Ectodermal cell (in vitro differentiated cells): Measurements from ENCODE around the gene GAL3ST3.
"Not testable (repeated sequence)": the region's sequence is repeated elsewhere in the genome, so short reads cannot be mapped to it uniquely, and the experiment has no call there.

Experiments used
- H3K27ac ChIP-seq: 2 replicates; pipeline ENCODE4 v1.7.0; 2013; ENCODE audit warnings: mild to moderate bottlenecking, low read depth, low read length; ENCODE audit not compliant: insufficient read depth, poor library complexity, severe bottlenecking
- H3K27me3 ChIP-seq: 2 replicates; pipeline ENCODE4 v1.7.0; 2013; ENCODE audit warnings: mild to moderate bottlenecking, low read length; ENCODE audit not compliant: insufficient read depth, control insufficient read depth, poor library complexity, severe bottlenecking
- H3K36me3 ChIP-seq: one replicate; pipeline ENCODE4 v1.7.0; 2013; ENCODE audit warnings: low read length; ENCODE audit not compliant: control insufficient read depth, insufficient read depth
- H3K4me1 ChIP-seq: one replicate; pipeline ENCODE4 v1.7.0; 2013; ENCODE audit warnings: low read length; ENCODE audit not compliant: control insufficient read depth, insufficient read depth
- H3K4me3 ChIP-seq: 2 replicates; pipeline ENCODE4 v1.7.0; 2013; ENCODE audit warnings: low read depth, low read length, control low read depth; ENCODE audit not compliant: insufficient read depth
- H3K9me3 ChIP-seq: 2 replicates; pipeline ENCODE4 v1.7.0; 2013; ENCODE audit warnings: mild to moderate bottlenecking, low read length, moderate library complexity; ENCODE audit not compliant: control insufficient read depth
- WGBS, 2 experiments: methylation state at CpG; one replicate each; pipeline ENCODE4 v1.1.7; 2013; ENCODE audit warnings: missing lambda C conversion rate in 2 of 2; 5-methylcytosine and 5-hydroxymethylcytosine counted together

Gene GAL3ST3

GRCh38 chr11:66014804-66015453 is 34.0 kb downstream of the GAL3ST3 start:
- Histone ChIP-seq H3K27ac (no peak overlapping the region), H3K9me3 (no peaks in the 10 kb centered on the region), H3K36me3 (no peaks in the 10 kb centered on the region), H3K27me3 (peaks cover 15% of the 10 kb centered on the region), H3K4me3 (no peak overlapping the region), H3K4me1 (peaks cover 7% of the 10 kb centered on the region)
- 91 to 92% methylated on average over 6 of the region's 6 CpGs for WGBS, 2 experiments

- peaks cover 15% of the 10 kb centered on the region for H3K27me3 ChIP-seq
- no peak overlapping the region for H3K4me3 ChIP-seq
- peaks cover 7% of the 10 kb centered on the region for H3K4me1 ChIP-seq
- no peaks in the 10 kb centered on the region for H3K9me3 ChIP-seq
- H3K27ac ChIP-seq = no peak overlapping the region
- WGBS, 2 experiments = 85 to 86% methylated on average over 7 of the region's 7 CpGs
- no peaks in the 10 kb centered on the region for H3K36me3 ChIP-seq
These were observed 35.2 kb downstream of the GAL3ST3 start for GRCh38 chr11:66013762-66014100.

GRCh38 chr11:66012946-66013761 is 35.8 kb downstream of the GAL3ST3 start:
- Histone ChIP-seq H3K27me3 (peaks cover 15% of the 10 kb centered on the region), H3K4me1 (peaks cover 7% of the 10 kb centered on the region), H3K9me3 (no peaks in the 10 kb centered on the region), H3K4me3 (no peak overlapping the region), H3K27ac (no peak overlapping the region), H3K36me3 (no peaks in the 10 kb centered on the region)
- 89 to 91% methylated on average over 12 of the region's 12 CpGs for WGBS, 2 experiments

- WGBS, 2 experiments = 85 to 87% methylated on average over 11 of the region's 12 CpGs
- Histone ChIP-seq H3K4me3 (no peak overlapping the region), H3K9me3 (no peaks in the 10 kb centered on the region), H3K4me1 (peaks cover 7% of the 10 kb centered on the region), H3K27me3 (peaks cover 15% of the 10 kb centered on the region), H3K36me3 (no peaks in the 10 kb centered on the region), H3K27ac (no peak overlapping the region)
These were observed 36.5 kb downstream of the GAL3ST3 start for GRCh38 chr11:66012371-66012945.

GRCh38 chr11:66011785-66012303 is 37.1 kb downstream of the GAL3ST3 start, which contains the start of gene CST6:
CST6 (plus strand) TSS chr11:66012008; CDS start chr11:66012045, 37 bp downstream.
- no peaks in the 10 kb centered on the region for H3K9me3 ChIP-seq
- no peak within 1 kb of the TSS for H3K4me3 ChIP-seq
- no peaks in the 10 kb centered on the region for H3K36me3 ChIP-seq
- H3K4me1 ChIP-seq = peaks cover 13% of the 10 kb centered on the region
- peaks cover 15% of the 10 kb centered on the region for H3K27me3 ChIP-seq
- H3K27ac ChIP-seq = no peak within 1 kb of the TSS
- 71 to 75% methylated on average over 61 of the region's 61 CpGs for WGBS, 2 experiments

GRCh38 chr11:66011239-66011784 is 37.6 kb downstream of the GAL3ST3 start:
- peaks cover 15% of the 10 kb centered on the region for H3K27me3 ChIP-seq
- 78 to 82% methylated on average over 14 of the region's 14 CpGs for WGBS, 2 experiments

GRCh38 chr11:66010036-66010435 is 38.9 kb downstream of the GAL3ST3 start:
- not testable (repeated sequence) for H3K9me3 ChIP-seq, H3K27ac ChIP-seq, H3K36me3 ChIP-seq, H3K4me3 ChIP-seq
- H3K27me3 ChIP-seq = peaks cover 15% of the 10 kb centered on the region
- WGBS, 2 experiments = 79 to 86% methylated on average over 4 of the region's 4 CpGs
- H3K4me1 ChIP-seq = peaks cover 14% of the 10 kb centered on the region

More at GRCh38 chr11:66011239-66011784, 37.6 kb downstream of the GAL3ST3 start:
- Histone ChIP-seq H3K4me1 (peaks cover 14% of the 10 kb centered on the region), H3K9me3 (no peaks in the 10 kb centered on the region), H3K27ac (no peak overlapping the region), H3K36me3 (no peaks in the 10 kb centered on the region), H3K4me3 (no peak overlapping the region)

- H3K4me1 ChIP-seq = peaks cover 13% of the 10 kb centered on the region
- peaks cover 16% of the 10 kb centered on the region for H3K36me3 ChIP-seq
- H3K4me3 ChIP-seq = no peak overlapping the region
- H3K27me3 ChIP-seq = peaks cover 15% of the 10 kb centered on the region
- 68 to 72% methylated on average over 10 of the region's 10 CpGs for WGBS, 2 experiments
- H3K9me3 ChIP-seq = no peaks in the 10 kb centered on the region
- H3K27ac ChIP-seq = no peak overlapping the region
These were observed 40.4 kb downstream of the GAL3ST3 start for GRCh38 chr11:66008468-66009101.

GRCh38 chr11:66008095-66008467 is 40.9 kb downstream of the GAL3ST3 start:
- peaks cover 16% of the 10 kb centered on the region for H3K36me3 ChIP-seq

More at GRCh38 chr11:66008095-66008467, 40.9 kb downstream of the GAL3ST3 start:
- H3K27ac ChIP-seq = no peak overlapping the region
- H3K27me3 ChIP-seq = peaks cover 15% of the 10 kb centered on the region
- H3K4me1 ChIP-seq = peaks cover 8% of the 10 kb centered on the region
- no peaks in the 10 kb centered on the region for H3K9me3 ChIP-seq
- WGBS, 2 experiments = 90 to 94% methylated on average over 2 of the region's 2 CpGs
- no peak overlapping the region for H3K4me3 ChIP-seq
